Globus pallidus (tissue), 1 donor: ENCODE results near the gene OR51E2.
A peak's percentile ranks its signal among the peaks of the same experiment; 100 is the strongest.

Experiments
- DNase-seq: peaks from one replicate; pipeline ENCODE4 v3.0.0-alpha.2; 2015; ENCODE audit warnings: low spot score

Gene OR51E2

DNA sequence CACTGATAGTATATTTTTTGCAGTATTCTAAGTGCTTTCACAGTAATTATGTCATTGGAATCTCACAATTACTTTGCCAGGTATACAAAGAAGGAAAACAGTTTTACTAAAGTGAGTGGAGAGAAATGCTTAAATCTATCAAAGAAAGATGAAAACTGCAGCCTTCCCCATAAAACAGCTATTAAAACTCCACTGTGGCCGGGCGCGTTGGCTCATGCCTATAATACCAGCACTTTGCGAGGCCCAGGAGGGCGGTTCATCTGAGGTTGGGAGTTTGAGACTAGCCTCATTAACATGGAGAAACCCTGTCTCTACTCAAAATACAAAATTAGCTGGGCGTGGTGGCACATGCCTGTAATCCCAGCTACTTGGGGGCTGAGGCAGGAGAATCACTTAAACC is 34.8 kb downstream of the OR51E2 start:
- no peak for DNase-seq

GRCh38 chr11:4658629-4659445 is 38.8 kb downstream of the OR51E2 start:
- no peak for DNase-seq

- no peak for DNase-seq
These were observed 42.9 kb downstream of the OR51E2 start for GRCh38 chr11:4654635-4655369.

GRCh38 chr11:4647766-4648165 is 49.9 kb downstream of the OR51E2 start:
- DNase-seq, result no peak

DNA sequence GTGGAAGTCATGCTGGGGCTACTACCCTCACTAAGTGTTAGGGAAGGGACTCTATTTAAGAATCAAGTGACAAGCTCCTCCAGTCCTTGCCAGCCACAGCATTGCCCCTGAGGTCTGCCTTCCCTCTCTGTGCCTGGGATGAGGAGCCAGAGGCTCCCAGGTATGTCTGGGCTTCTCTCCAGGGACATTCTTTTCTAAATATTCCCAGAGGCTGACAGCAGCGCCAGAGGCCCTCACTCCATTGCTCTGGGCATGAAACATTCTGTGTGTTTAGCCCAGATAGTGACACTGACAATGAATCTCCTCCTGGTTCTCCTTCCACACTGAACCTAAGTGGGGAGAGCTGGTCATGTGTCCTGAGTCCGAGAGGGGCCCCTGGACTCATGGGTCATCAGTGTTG is 51.7 kb downstream of the OR51E2 start:
- DNase-seq, result no peak

DNA sequence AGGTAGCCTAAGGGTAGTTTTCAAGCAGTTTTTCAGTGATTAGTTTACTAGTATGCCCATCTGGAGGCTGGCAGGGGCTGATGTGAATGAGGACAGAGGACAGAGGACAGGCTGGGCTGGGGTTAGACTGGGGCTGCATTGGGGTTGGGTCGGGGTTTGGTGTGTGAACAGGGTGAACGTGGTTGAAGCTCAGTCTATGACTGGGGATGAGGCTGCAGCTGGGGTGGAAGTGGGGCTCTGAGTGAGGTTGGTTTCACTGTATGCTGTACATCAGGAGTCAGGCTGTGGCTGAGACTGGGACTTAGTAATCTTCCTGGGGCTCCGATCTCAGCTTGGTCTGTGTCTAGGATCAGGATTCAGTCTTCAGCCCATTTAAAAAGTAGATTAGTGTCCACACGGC is 53.4 kb downstream of the OR51E2 start:
- no peak for DNase-seq

DNA sequence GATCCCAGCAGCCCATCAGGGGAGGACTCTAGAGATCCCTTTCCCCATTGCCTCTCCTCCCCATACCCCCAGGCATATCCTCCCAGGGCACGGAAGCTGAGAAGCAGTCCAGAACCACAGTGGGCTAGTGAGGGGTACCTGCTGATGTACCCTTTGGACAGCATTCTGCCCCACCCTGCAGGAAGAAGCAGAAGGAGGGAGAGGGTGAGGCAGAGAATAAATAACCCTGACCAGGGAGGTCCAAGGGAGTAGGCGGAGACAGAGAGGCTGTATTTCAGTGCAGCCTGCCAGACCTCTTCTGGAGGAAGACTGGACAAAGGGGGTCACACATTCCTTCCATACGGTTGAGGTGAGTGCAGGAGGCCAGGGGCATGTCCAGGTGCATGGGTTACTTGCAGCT is 54.0 kb downstream of the OR51E2 start, which contains the start of gene OR51E1:
OR51E1 (plus strand) TSS at position 301 of the 400 bp plus-strand sequence. CDS start 8,545 bp downstream, outside the sequence.
- no peak for DNase-seq

DNA sequence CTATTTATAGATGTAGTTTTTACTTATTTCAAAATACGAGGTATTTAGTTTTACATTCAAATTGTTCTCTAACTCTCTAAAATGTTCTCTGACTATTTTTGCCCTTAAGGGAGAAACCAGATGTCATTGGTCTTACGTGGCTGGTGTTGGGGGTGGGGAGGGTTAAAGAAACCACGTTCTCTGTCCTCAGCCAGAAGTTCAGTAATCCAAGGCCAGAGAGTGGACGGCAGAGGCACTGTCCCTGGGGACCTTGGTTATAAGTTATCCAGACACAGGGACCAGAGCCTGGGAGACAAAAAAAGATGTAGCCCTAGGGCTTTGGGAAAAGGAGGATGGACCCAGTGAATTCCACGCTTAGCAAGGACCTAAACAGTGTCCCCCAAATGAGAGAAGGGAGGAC is 54.6 kb downstream of the OR51E2 start:
- no peak for DNase-seq

- DNase-seq, result no peak
These were observed 55.6 kb downstream of the OR51E2 start for GRCh38 chr11:4642043-4642442.

- DNase-seq, result no peak
These were observed 56.2 kb downstream of the OR51E2 start for GRCh38 chr11:4641501-4641900.

DNA sequence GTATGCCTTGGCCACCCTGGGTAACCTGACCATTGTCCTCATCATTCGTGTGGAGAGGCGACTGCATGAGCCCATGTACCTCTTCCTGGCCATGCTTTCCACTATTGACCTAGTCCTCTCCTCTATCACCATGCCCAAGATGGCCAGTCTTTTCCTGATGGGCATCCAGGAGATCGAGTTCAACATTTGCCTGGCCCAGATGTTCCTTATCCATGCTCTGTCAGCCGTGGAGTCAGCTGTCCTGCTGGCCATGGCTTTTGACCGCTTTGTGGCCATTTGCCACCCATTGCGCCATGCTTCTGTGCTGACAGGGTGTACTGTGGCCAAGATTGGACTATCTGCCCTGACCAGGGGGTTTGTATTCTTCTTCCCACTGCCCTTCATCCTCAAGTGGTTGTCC is 57.7 kb downstream of the OR51E2 start:
- no peak for DNase-seq

DNA sequence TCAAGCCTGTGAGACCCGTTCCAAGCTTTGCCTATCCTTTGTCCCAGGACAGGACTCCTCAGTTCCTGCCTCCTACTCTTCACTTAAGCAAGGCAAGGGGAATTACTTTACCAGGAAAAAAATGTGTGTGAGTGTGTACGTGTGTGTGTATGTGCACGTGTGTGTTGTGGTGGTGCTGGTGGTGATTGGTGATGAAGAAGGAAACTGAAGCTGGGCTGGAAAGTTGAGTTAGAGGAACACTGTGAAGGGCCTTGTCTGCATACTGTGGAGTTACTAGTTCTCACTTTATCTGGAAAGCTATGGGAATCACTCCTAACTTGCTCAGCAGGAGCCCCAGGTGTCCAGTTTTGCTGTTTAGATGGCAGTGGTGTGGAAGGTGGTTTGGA is 60.0 kb downstream of the OR51E2 start:
- no peak for DNase-seq

GRCh38 chr11:4636962-4637661 is 60.5 kb downstream of the OR51E2 start, which contains the start of gene OR51D1:
OR51D1 (plus strand) TSS chr11:4637477; CDS start chr11:4639791, 2,314 bp downstream.
- peak; percentile 38 for DNase-seq

- no peak for DNase-seq
These were observed 61.5 kb downstream of the OR51E2 start for GRCh38 chr11:4636136-4636535.
